GM12872 (cell line): ENCODE measurements around the gene ZNF319.

Experiments used
- CTCF ChIP-seq: IDR thresholded peaks from 3 replicates; pipeline ENCODE4 v1.5.1; 2011; ENCODE audit warnings: low read depth, mild to moderate bottlenecking, low read length, moderate library complexity; ENCODE audit not compliant: insufficient read depth

Gene ZNF319

GRCh38 chr16:57992084-57992483 lies 8.4 kb downstream of the ZNF319 start:
- TF ChIP-seq CTCF = no peak

GRCh38 chr16:57991551-57992059 lies 8.9 kb downstream of the ZNF319 start:
- TF ChIP-seq CTCF = no peak

- no peak for TF ChIP-seq CTCF
Observed at GRCh38 chr16:57988929-57989328, 11.5 kb downstream of the ZNF319 start.

- no peak for TF ChIP-seq CTCF
Observed at GRCh38 chr16:57987441-57988177, 12.9 kb downstream of the ZNF319 start.

GRCh38 chr16:57986196-57986595 lies 14.3 kb downstream of the ZNF319 start:
- no peak for TF ChIP-seq CTCF

GRCh38 chr16:57985204-57986181 lies 15.0 kb downstream of the ZNF319 start:
- TF ChIP-seq CTCF = no peak

GRCh38 chr16:57984443-57985203 lies 15.8 kb downstream of the ZNF319 start:
- no peak for TF ChIP-seq CTCF
